ENCODE measurements around the gene CDH5.
"Not testable (repeated sequence)": the region's sequence is repeated elsewhere in the genome, so short reads cannot be mapped to it uniquely, and the experiment has no call there.

CDH5 gene

GRCh38 chr16:66443269-66443652, 76.8 kb downstream of the CDH5 start:
- no peak for DNase-seq (ENCODE audit: low read depth, low spot score)
- H3K4me3 ChIP-seq (ENCODE audit: low read length): no peak overlapping the region

GRCh38 chr16:66444049-66444481, 77.6 kb downstream of the CDH5 start:
- DNase-seq (ENCODE audit: low read depth, low spot score): no peak
- no peak overlapping the region for H3K4me3 ChIP-seq (ENCODE audit: low read length)

- no peak overlapping the region for H3K4me3 ChIP-seq (ENCODE audit: low read length)
- DNase-seq (ENCODE audit: low read depth, low spot score): no peak
Observed at GRCh38 chr16:66446737-66447136, 80.2 kb downstream of the CDH5 start.

- H3K4me3 ChIP-seq (ENCODE audit: low read length): no peak overlapping the region
- DNase-seq (ENCODE audit: low read depth, low spot score): no peak
Observed at GRCh38 chr16:66447491-66447890, 81.0 kb downstream of the CDH5 start.

GRCh38 chr16:66451548-66451947, 85.1 kb downstream of the CDH5 start:
- no peak for DNase-seq (ENCODE audit: low read depth, low spot score)
- no peak overlapping the region for H3K4me3 ChIP-seq (ENCODE audit: low read length)

GRCh38 chr16:66453230-66453629, 86.7 kb downstream of the CDH5 start:
- not testable (repeated sequence) for H3K4me3 ChIP-seq (ENCODE audit: low read length)

More at GRCh38 chr16:66453230-66453629, 86.7 kb downstream of the CDH5 start:
- DNase-seq (ENCODE audit: low read depth, low spot score): not testable (repeated sequence)
